ENCODE measurements around the gene PSMD6. TPM values are rescaled to one million over a fixed set of nuclear protein-coding genes. Genes with fewer than 3 reads are reported as not detected.
A peak's percentile ranks its signal among the peaks of the same experiment; 100 is the strongest.

Gene PSMD6
- total RNA-seq, 1 donor from 2014 or later = 88.7 TPM

DNA sequence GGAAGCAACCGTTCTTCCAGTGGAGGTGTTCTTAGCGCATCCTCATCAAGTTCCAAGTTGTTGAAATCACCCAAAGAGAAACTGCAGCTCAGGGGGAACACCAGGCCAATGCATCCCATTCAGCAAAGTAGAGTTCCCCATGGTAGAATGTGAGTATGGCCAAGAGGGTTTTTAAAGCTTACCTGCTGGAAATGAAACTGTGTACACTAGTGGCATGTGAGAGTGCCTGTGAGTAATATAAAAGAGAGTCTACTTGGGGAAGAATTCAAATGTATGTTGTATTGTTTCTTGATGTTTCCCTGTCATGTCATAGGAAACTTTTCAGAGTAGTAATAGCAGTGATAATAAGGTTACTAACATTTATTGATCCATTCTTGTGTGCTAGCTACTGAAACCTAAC is 43.3 kb downstream of the PSMD6 start:
- Histone ChIP-seq H3K9me3 (ENCODE audit: insufficient read depth, low read depth, low read length) (no peaks in the 10 kb centered on the region), H3K27ac (ENCODE audit: low read depth, low read length) (no peak overlapping the region), H3K4me3 (ENCODE audit: insufficient read depth, low read depth, low read length) (no peak overlapping the region), H3K27me3 (ENCODE audit: insufficient read depth, low read length) (no peaks in the 10 kb centered on the region), H3K79me2 (ENCODE audit: insufficient read depth, low read length) (peaks cover 20% of the 10 kb centered on the region), H4K20me1 (ENCODE audit: insufficient read depth, low read length) (peaks cover 36% of the 10 kb centered on the region), H3K9ac (ENCODE audit: low read length) (no peak overlapping the region), H3K4me2 (ENCODE audit: low read length) (no peak overlapping the region), H2AFZ (ENCODE audit: low read depth, low read length) (no peak overlapping the region), H3K36me3 (ENCODE audit: insufficient read depth, low read length) (peaks cover 25% of the 10 kb centered on the region), H3K4me1 (ENCODE audit: insufficient read depth, low read length) (peaks cover 16% of the 10 kb centered on the region)
- no peak overlapping the region for H3K4me3 Mint-ChIP-seq (ENCODE audit: unreplicated experiment)
- FAIRE-seq = no peak
- no peak overlapping the region for H3K27ac Mint-ChIP-seq (ENCODE audit: unreplicated experiment)
- peaks cover 29% of the 10 kb centered on the region for H3K4me1 Mint-ChIP-seq (ENCODE audit: low read depth, unreplicated experiment)
- H3K9me3 Mint-ChIP-seq (ENCODE audit: unreplicated experiment) = no peaks in the 10 kb centered on the region
- no peak for DNase-seq (ENCODE audit: low read depth)
- no peak for TF ChIP-seq EZH2 (IDR thresholded peaks at IDR 0.05; ENCODE audit: insufficient read depth, low read length)
- TF ChIP-seq, protein P1, sequence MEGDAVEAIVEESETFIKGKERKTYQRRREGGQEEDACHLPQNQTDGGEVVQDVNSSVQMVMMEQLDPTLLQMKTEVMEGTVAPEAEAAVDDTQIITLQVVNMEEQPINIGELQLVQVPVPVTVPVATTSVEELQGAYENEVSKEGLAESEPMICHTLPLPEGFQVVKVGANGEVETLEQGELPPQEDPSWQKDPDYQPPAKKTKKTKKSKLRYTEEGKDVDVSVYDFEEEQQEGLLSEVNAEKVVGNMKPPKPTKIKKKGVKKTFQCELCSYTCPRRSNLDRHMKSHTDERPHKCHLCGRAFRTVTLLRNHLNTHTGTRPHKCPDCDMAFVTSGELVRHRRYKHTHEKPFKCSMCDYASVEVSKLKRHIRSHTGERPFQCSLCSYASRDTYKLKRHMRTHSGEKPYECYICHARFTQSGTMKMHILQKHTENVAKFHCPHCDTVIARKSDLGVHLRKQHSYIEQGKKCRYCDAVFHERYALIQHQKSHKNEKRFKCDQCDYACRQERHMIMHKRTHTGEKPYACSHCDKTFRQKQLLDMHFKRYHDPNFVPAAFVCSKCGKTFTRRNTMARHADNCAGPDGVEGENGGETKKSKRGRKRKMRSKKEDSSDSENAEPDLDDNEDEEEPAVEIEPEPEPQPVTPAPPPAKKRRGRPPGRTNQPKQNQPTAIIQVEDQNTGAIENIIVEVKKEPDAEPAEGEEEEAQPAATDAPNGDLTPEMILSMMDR (IDR thresholded peaks at IDR 0.05; ENCODE audit: insufficient read depth, low read depth, low read length) = no peak
- peaks cover 9% of the 10 kb centered on the region for H3K36me3 Mint-ChIP-seq (ENCODE audit: low read depth, unreplicated experiment)
- H3K27me3 Mint-ChIP-seq (ENCODE audit: low read depth, unreplicated experiment) = no peaks in the 10 kb centered on the region

DNA sequence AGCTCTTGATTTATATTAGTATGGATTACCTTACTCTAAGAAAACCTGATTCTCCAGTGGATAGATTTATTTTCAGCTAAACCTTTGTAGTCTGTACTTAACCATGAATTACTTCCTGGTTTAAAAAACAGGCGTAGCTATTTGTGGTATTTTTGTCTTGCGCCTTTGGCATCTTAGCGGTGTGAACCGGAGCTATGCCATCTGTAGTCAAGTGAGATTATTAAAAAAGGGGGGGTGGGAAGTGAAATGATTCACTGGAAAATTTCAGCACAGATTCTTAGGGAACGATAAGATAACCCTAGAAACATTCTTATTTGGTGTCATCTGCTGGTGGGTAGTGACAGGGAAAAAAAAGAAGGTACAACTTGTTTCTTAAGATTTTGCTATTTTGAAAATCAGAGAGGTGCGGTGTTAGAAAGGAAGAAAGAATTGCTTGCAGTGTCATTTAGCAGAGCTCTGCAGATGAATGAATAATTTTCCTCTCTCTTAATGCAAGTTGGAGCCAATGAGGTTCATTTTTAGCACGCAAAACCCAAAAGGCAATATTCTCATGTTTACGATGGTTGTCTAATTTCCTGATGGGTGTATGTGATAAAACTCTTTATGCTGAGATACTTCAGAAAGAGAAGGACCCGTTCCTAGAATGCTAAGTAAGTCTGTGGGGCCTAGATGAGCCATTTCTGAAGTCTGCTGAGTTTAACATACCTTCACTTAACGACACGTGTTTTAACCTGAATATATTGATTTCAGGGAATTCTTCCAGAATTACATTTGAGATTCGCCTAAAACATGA is 44.0 kb downstream of the PSMD6 start:
- Mint-ChIP-seq H3K27ac (ENCODE audit: unreplicated experiment) (peak overlapping the region; percentile 36), H3K9me3 (ENCODE audit: unreplicated experiment) (no peaks in the 10 kb centered on the region), H3K4me1 (ENCODE audit: low read depth, unreplicated experiment) (peaks cover 29% of the 10 kb centered on the region), H3K27me3 (ENCODE audit: low read depth, unreplicated experiment) (no peaks in the 10 kb centered on the region), H3K36me3 (ENCODE audit: low read depth, unreplicated experiment) (peaks cover 8% of the 10 kb centered on the region), H3K4me3 (ENCODE audit: unreplicated experiment) (no peak overlapping the region)
- H4K20me1 ChIP-seq (ENCODE audit: insufficient read depth, low read length) = peaks cover 29% of the 10 kb centered on the region
- no peaks in the 10 kb centered on the region for H3K9me3 ChIP-seq (ENCODE audit: insufficient read depth, low read depth, low read length)
- no peak for FAIRE-seq
- no peak overlapping the region for H3K27ac ChIP-seq (ENCODE audit: low read depth, low read length)
- H3K27me3 ChIP-seq (ENCODE audit: insufficient read depth, low read length) = no peaks in the 10 kb centered on the region
- H3K9ac ChIP-seq (ENCODE audit: low read length) = no peak overlapping the region
- TF ChIP-seq, protein P1 (IDR thresholded peaks at IDR 0.05; ENCODE audit: insufficient read depth, low read depth, low read length) = no peak
- TF ChIP-seq EZH2 (IDR thresholded peaks at IDR 0.05; ENCODE audit: insufficient read depth, low read length) = no peak
- H3K79me2 ChIP-seq (ENCODE audit: insufficient read depth, low read length) = peaks cover 25% of the 10 kb centered on the region
- peaks cover 16% of the 10 kb centered on the region for H3K4me1 ChIP-seq (ENCODE audit: insufficient read depth, low read length)
- peaks cover 21% of the 10 kb centered on the region for H3K36me3 ChIP-seq (ENCODE audit: insufficient read depth, low read length)
- H3K4me3 ChIP-seq (ENCODE audit: insufficient read depth, low read depth, low read length) = no peak overlapping the region
- DNase-seq (ENCODE audit: low read depth) = peak; percentile 48
- H3K4me2 ChIP-seq (ENCODE audit: low read length) = no peak overlapping the region
- no peak overlapping the region for H2AFZ ChIP-seq (ENCODE audit: low read depth, low read length)

DNA sequence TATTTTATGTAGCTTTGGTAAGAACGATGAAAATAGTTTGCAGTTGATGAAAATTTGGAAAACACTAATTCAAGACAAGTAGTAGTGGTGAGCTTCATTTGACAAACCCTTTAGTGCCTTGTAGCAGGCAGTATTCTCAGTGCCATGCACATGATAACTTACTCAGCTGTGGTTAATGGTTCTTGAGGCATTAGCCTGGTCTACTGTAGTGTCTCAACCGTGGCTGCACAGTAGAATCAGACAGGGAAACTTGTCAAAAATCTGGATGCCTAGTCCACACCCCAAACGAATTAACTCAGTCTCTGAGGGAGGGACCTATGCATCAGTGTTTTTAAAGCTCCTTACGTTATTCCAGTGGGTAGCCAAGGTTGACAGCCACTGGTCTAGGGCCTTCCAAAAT is 45.4 kb downstream of the PSMD6 start:
- H3K4me2 ChIP-seq (ENCODE audit: low read length) = no peak overlapping the region

More for the DNA sequence above, 45.4 kb downstream of the PSMD6 start:
- DNase-seq (ENCODE audit: low read depth) = no peak
- no peak overlapping the region for H3K4me3 ChIP-seq (ENCODE audit: insufficient read depth, low read depth, low read length)
- Mint-ChIP-seq H3K4me1 (ENCODE audit: low read depth, unreplicated experiment) (peaks cover 37% of the 10 kb centered on the region), H3K27ac (ENCODE audit: unreplicated experiment) (no peak overlapping the region), H3K9me3 (ENCODE audit: unreplicated experiment) (no peaks in the 10 kb centered on the region), H3K36me3 (ENCODE audit: low read depth, unreplicated experiment) (peaks cover 7% of the 10 kb centered on the region), H3K27me3 (ENCODE audit: low read depth, unreplicated experiment) (no peaks in the 10 kb centered on the region), H3K4me3 (ENCODE audit: unreplicated experiment) (no peak overlapping the region)
- H3K4me1 ChIP-seq (ENCODE audit: insufficient read depth, low read length) = peaks cover 18% of the 10 kb centered on the region
- no peak overlapping the region for H3K9ac ChIP-seq (ENCODE audit: low read length)
- no peak overlapping the region for H3K27ac ChIP-seq (ENCODE audit: low read depth, low read length)
- no peak for FAIRE-seq
- H4K20me1 ChIP-seq (ENCODE audit: insufficient read depth, low read length) = peaks cover 36% of the 10 kb centered on the region
- no peaks in the 10 kb centered on the region for H3K27me3 ChIP-seq (ENCODE audit: insufficient read depth, low read length)
- peaks cover 17% of the 10 kb centered on the region for H3K36me3 ChIP-seq (ENCODE audit: insufficient read depth, low read length)
- no peak overlapping the region for H2AFZ ChIP-seq (ENCODE audit: low read depth, low read length)
- no peaks in the 10 kb centered on the region for H3K9me3 ChIP-seq (ENCODE audit: insufficient read depth, low read depth, low read length)
- TF ChIP-seq, protein P1 (IDR thresholded peaks at IDR 0.05; ENCODE audit: insufficient read depth, low read depth, low read length) = no peak
- TF ChIP-seq EZH2 (IDR thresholded peaks at IDR 0.05; ENCODE audit: insufficient read depth, low read length) = no peak
- peaks cover 35% of the 10 kb centered on the region for H3K79me2 ChIP-seq (ENCODE audit: insufficient read depth, low read length)

Measured in astrocyte (in vitro differentiated cells and primary cell).